ENCODE data around the gene MAGI2. TPM values are rescaled to one million over a fixed set of nuclear protein-coding genes. Genes with fewer than 3 reads are reported as not detected.

Gene MAGI2
- total RNA-seq, 1 experiment from 2014 or later = 14.3 TPM

DNA sequence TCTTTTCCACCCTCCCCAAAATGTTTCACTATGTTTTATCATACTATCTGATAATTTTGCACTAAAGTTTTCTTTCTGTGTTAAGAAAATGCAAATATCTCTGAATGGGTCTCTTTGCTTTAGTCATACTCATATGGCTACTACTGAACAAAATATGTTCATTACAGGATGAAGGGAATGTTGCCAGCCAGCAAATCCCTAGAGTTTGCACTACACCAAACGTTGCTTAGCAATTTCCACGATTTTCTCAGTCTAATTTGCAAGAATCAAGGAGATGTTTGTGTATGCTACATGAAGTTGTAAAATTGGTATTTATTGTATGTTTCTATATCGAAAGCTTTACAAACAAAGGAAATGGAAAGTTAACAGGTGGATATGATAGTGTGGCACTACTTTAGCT is 10.6 kb upstream of the MAGI2 start:
- Mint-ChIP-seq H3K36me3 (ENCODE audit: insufficient read depth in 1 of 3, low read depth in 3 of 3) (no peaks in the 10 kb centered on the region), H3K27me3 (ENCODE audit: low read depth) (no peaks in the 10 kb centered on the region), H3K27ac (no peak overlapping the region), H3K9me3 (no peaks in the 10 kb centered on the region), H3K4me3 (no peak overlapping the region), H3K4me1 (no peaks in the 10 kb centered on the region)
- Histone ChIP-seq H3K27ac (ENCODE audit: insufficient read length, low read depth, low read length) (no peak overlapping the region), H2BK12ac (ENCODE audit: insufficient read length, low read depth, low read length) (no peak overlapping the region), H2AFZ (ENCODE audit: low read length) (no peak overlapping the region), H4K91ac (ENCODE audit: insufficient read length, low read depth, low read length) (no peak overlapping the region), H2BK20ac (ENCODE audit: low read depth, low read length, poor library complexity, severe bottlenecking) (no peak overlapping the region), H2BK15ac (ENCODE audit: low read depth, low read length) (no peak overlapping the region), H3K9ac (ENCODE audit: extremely low read depth, insufficient read length, low read length) (no peak overlapping the region), H3K23ac (ENCODE audit: insufficient read length, low read depth, low read length) (no peak overlapping the region), H3T11ph (ENCODE audit: low read length) (no peak overlapping the region), H3K27me3 (ENCODE audit: insufficient read depth, low read length) (no peaks in the 10 kb centered on the region), H4K8ac (replicated peaks; ENCODE audit: insufficient read length, low read depth, low read length) (no peak overlapping the region), H3K4me2 (ENCODE audit: insufficient read depth, insufficient read length, low read length) (no peak overlapping the region), H3K4ac (ENCODE audit: low read depth, low read length) (no peak overlapping the region), H2BK120ac (ENCODE audit: low read depth, low read length, poor library complexity, severe bottlenecking) (no peak overlapping the region), H2BK5ac (ENCODE audit: insufficient read length, low read length) (no peak overlapping the region), H3K4me1 (ENCODE audit: insufficient read depth, low read length) (no peaks in the 10 kb centered on the region), H3K23me2 (ENCODE audit: insufficient read length, low read depth, low read length, poor library complexity, severe bottlenecking) (no peaks in the 10 kb centered on the region), H2AK5ac (ENCODE audit: insufficient read length, low read length) (no peak overlapping the region), H3K18ac (ENCODE audit: insufficient read length, low read depth, low read length) (no peak overlapping the region), H3K56ac (ENCODE audit: insufficient read length, low read depth, low read length) (no peak overlapping the region), H4K20me1 (ENCODE audit: control insufficient read depth, insufficient read depth, insufficient read length) (no peaks in the 10 kb centered on the region), H3K79me2 (ENCODE audit: insufficient read depth, low read length) (no peaks in the 10 kb centered on the region), H3K14ac (ENCODE audit: insufficient read depth, low read length) (no peak overlapping the region), H3K79me1 (ENCODE audit: insufficient read depth, low read depth, low read length, poor library complexity, severe bottlenecking) (no peaks in the 10 kb centered on the region), H3K9me3 (ENCODE audit: control insufficient read depth, low read depth, low read length) (no peaks in the 10 kb centered on the region), H4K5ac (ENCODE audit: insufficient read length, low read depth, low read length) (no peak overlapping the region)
- TF ChIP-seq, protein P1, sequence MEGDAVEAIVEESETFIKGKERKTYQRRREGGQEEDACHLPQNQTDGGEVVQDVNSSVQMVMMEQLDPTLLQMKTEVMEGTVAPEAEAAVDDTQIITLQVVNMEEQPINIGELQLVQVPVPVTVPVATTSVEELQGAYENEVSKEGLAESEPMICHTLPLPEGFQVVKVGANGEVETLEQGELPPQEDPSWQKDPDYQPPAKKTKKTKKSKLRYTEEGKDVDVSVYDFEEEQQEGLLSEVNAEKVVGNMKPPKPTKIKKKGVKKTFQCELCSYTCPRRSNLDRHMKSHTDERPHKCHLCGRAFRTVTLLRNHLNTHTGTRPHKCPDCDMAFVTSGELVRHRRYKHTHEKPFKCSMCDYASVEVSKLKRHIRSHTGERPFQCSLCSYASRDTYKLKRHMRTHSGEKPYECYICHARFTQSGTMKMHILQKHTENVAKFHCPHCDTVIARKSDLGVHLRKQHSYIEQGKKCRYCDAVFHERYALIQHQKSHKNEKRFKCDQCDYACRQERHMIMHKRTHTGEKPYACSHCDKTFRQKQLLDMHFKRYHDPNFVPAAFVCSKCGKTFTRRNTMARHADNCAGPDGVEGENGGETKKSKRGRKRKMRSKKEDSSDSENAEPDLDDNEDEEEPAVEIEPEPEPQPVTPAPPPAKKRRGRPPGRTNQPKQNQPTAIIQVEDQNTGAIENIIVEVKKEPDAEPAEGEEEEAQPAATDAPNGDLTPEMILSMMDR (conservative IDR thresholded peaks at IDR 0.05) = no peak
- WGBS (ENCODE audit: extremely low coverage, insufficient read length, low lambda C conversion rate) = no CpG with 5 or more reads among the region's 3 CpGs
- no peak for DNase-seq
